HG03575 (cell line): Measurements from ENCODE around the gene RAB3GAP1.
"Not testable (repeated sequence)": the region's sequence is repeated elsewhere in the genome, so short reads cannot be mapped to it uniquely, and the experiment has no call there.

Experiments used
- ATAC-seq: cut with Tn5 transposase; IDR thresholded peaks from one replicate; pipeline ENCODE4 v1.9.1; 2021; ENCODE audit not compliant: unreplicated experiment, insufficient number of reproducible peaks, low FRiP score; ENCODE audit errors: extremely low read depth

The RAB3GAP1 gene

DNA sequence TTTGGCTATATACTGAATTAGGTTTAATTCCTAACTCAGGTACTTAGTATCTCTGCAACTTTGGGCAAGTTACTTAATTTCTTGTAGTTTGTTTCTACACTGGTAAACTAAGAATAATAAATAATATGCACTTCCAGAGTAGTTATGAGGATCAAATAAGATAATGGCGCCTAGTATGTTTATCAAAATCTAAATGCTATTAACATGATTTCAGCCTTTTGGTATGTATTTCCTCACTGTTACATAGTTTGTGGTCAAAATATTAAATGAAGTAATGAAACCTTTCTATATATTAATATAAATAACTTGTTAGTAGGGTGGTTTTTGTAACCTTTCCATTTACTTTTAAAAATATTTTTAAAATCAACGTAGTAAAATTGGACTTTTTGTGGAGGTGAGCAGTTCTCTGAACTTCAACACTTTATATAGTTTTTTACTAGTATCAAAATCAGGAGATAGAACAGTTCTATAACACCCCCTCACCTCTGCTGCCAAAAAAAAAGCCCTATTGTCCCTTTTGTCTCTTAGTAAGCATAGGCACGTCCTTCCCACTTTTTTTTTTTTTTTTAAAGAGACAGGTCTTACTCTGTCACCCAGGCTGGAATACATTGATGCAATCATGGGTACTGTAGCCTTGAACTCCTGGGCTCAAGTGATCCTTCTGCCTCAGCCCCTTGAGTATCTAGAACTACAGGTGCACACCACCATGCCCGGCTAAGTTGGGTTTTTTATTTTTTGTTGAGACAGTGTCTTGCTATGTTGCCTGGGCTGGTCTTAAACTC lies 44.8 kb downstream of the RAB3GAP1 start:
- no peak for ATAC-seq

DNA sequence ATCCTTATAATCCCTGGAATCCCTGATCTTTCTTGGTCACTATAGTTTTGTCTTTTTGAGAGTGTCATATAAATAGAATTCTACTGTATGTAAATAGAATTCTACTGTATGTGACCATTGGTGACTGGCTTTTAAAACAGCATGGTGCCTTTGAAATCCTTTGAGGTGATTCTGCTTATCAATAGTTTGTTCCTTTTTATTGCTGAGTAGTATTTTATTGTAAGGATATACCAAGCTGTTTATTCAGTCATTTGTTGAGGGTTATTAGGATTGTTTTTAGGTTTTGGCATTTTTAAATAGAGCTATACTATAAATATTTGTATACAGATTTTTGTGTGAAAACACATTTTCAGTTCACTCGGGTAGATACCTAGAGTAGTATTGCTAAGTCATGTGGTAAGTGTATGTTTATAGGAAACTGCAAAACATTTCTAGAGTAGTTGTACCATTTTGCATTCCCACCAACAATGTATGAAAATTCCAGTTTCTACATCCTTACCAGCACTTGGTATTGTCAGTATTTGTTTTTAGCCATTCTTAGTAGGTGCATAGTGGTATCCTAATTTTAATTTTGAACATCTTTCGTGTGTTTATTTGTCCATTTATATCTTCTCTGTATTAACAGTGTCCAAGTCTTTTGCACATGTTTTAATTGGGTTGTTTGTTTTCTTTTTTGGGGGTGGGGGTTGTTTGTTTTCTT lies 45.6 kb downstream of the RAB3GAP1 start:
- no peak for ATAC-seq

GRCh38 chr2:135099802-135100483 lies 47.9 kb downstream of the RAB3GAP1 start:
- no peak for ATAC-seq

- no peak for ATAC-seq
These were observed 51.8 kb downstream of the RAB3GAP1 start for GRCh38 chr2:135103843-135104242.

DNA sequence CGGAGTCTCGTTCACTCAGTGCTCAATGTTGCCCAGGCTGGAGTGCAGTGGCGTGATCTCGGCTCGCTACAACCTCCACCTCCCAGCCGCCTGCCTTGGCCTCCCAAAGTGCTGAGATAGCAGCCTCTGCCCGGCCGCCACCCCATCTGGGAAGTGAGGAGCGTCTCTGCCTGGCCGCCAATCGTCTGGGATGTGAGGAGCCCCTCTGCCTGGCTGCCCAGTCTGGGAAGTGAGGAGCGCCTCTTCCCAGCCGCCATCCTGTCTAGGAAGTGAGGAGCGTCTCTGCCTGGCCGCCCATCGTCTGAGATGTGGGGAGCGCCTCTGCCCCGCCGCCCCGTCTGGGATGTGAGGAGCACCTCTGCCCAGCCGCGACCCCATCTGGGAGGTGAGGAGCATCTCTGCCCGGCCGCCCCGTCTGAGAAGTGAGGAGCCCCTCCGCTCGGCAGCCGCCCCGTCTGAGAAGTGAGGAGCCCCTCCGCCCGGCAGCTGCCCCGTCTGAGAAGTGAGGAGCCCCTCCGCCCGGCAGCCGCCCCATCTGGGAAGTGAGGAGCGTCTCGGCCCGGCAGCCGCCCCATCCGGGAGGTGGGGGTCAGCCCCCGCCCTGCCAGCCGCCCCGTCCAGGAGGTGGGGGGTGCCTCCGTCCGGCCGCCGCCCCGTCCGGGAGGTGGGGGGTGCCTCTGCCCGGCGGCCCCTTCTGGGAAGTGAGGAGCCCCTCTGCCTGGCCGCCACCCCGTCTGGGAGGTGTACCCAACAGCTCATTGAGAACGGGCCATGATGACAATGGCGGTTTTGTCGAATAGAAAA lies 53.6 kb downstream of the RAB3GAP1 start:
- not testable (repeated sequence) for ATAC-seq

DNA sequence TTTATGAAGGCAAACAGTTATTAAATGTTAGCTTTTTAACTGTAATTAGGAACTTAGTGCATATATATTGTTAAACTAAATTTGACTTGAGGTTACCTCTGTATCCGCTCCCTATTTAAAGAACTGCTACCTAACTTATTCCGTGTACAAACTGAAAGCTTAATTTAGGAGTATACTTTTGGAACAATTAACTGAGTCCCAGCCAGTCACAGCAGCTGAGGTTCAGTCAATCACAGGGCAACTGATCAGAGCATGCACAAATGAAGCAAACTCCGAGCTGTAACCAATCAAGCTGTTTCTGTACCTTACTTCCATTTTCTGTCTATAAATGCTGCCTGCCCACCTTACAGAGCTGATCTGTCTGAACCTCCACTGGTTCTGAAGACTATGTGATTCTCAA lies 61.2 kb downstream of the RAB3GAP1 start:
- no peak for ATAC-seq

DNA sequence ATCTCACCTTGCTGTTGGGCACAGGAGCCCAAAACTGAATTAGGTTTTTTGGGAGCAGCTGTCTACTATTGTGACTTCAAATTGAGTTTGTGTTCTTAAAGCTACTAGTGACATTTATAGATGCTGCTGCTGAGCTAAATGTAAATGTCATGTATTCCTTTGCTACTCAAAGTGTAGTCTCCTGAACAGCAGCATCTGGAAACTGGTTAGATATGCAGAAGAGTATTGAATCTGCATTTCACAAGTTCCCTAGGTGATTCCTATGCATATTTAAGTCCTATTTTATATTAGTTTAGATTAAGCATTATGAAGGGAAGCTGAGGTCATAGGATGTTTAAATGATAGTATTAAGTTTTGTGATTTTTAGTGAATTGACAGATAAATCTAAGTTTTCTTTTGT lies 67.5 kb downstream of the RAB3GAP1 start:
- ATAC-seq: no peak

GRCh38 chr2:135121016-135121657 lies 69.0 kb downstream of the RAB3GAP1 start:
- ATAC-seq: no peak

- not testable (repeated sequence) for ATAC-seq
These were observed 69.6 kb downstream of the RAB3GAP1 start for GRCh38 chr2:135121658-135122039.

DNA sequence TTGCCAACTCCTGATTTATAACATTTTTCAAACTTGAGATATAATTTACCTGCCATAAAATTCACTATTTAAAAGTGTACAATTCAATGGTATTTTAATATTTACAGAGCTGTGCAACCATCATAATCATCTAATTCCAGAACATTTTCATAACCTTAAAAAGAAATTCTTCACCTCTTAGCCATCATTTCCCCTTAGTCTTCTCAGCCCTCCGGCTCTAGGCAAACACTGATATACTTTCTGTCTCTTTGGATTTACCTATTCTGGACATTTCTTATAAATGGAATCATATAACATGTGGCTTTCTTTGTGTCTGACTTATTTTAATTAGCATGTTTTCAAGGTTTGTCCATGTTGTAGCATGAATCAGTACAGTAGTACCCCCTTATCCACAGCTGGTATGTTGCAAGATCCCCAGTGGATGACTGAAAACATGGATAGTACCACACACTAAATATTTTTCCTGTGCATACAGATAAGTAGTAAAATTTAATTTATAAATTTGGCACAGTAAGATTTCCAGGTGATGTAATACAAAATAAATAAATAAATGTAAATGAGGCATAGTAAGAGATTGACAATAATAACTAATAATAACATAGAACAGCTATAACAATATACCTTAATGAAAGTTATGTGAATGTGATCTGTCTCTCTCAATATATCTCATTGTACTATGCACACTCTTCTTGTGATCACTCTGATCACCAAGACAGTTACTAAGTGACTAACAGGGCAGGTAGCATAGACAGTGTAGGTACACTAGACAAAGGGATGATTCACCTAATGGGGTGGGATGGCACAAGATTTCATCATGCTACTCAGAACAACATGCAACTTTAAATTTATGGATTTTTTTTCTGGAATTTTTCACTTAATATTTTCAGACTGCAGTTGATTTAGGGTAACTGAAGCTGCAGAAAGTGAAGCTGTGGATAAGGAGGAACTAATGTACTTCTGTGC lies 73.1 kb downstream of the RAB3GAP1 start:
- no peak for ATAC-seq

GRCh38 chr2:135125940-135126339 lies 73.8 kb downstream of the RAB3GAP1 start:
- ATAC-seq: no peak

DNA sequence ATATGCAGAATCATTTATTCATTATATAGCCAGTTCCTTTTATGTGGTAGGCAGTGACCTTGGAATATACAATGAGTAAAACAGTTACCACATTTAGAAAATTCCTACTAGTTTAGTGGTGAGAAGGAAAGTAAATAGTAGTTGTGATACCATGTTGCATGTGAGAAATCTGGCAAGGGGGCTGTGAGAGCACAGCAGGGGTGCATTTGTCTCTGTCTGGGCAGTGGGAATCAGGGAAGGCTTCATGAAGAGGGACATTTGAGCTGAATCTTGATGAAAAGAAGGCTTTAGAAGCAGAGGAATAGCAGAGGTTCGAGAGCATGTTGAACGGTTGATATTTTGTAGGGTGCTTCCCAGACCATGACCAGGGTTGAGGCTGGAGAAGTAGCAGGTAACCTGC lies 78.7 kb downstream of the RAB3GAP1 start:
- no peak for ATAC-seq

DNA sequence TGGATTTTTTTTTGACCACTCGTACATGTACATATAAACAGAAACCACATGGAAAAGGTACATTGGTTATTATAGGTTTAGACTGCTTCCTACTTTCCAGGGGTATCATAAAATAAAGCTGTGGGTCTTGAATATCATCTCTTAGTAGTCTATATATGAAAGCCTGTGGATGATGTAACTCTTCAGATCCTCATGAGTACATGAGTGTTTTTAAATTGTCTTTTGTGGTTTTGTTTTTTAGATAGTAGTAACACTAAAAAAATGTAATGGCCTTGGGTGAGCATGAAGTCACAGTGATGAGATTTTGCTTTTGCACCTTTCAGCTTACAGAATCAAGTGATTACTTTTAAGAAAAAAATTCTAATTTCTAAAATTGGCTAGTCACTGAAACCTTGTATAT lies 80.2 kb downstream of the RAB3GAP1 start:
- no peak for ATAC-seq

GRCh38 chr2:135140606-135141005 lies 88.5 kb downstream of the RAB3GAP1 start:
- ATAC-seq: no peak

GRCh38 chr2:135142323-135142722 lies 90.2 kb downstream of the RAB3GAP1 start:
- no peak for ATAC-seq

- ATAC-seq: no peak
These were observed 92.3 kb downstream of the RAB3GAP1 start for GRCh38 chr2:135144343-135144742.

DNA sequence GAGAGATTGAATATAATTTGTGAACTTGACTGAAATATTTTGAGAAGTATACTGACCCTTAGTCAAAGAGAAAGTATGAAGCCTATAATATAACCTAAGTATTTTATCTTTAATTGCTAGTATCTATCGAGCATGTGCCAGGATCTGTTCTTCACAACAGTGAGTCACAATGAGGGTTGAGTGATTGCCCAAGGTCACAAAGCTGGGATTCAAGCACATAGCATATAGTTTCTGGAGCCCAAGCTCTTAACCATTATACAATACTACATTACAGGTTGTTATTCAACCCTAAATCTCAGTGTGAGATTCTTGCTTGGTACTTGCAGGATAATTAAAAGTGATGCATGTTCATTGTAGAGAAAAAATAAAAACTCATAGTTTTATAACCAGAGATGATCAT lies 97.2 kb downstream of the RAB3GAP1 start:
- no peak for ATAC-seq

DNA sequence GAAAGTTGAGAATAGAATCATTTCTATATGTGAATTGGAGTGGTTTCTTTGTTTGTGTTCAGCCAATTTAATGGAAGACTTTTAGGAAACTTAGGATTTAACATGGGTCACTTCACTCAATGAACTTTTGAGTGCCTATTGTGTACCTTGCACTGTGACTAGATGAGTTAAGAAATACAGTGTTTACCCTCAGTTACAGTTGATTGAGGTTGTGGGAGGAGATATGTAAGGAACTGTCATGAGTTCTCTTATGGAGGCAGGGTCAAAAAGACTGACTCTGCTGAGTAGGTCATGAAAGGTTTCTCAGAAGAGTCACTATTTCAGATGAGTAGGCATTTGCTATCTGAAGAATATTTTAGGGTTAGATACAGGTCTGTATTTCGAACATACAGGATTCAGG lies 98.6 kb downstream of the RAB3GAP1 start:
- ATAC-seq: no peak
